Mesodermal cell (in vitro differentiated cells): ENCODE measurements around the gene FLT3LG.

ENCODE experiments used
- H3K27ac ChIP-seq: 2 replicates; pipeline ENCODE4 v1.7.0; 2013; ENCODE audit warnings: mild to moderate bottlenecking, low read depth, low read length, moderate library complexity; ENCODE audit not compliant: severe bottlenecking
- H3K36me3 ChIP-seq: 2 replicates; pipeline ENCODE4 v1.7.1; 2013; ENCODE audit warnings: mild to moderate bottlenecking, low read length, moderate library complexity; ENCODE audit not compliant: control insufficient read depth, insufficient read depth
- H3K4me1 ChIP-seq: one replicate; pipeline ENCODE4 v1.7.1; 2013; ENCODE audit warnings: mild to moderate bottlenecking, low read length; ENCODE audit not compliant: insufficient read depth, control insufficient read depth, poor library complexity, severe bottlenecking
- H3K4me3 ChIP-seq: 2 replicates; pipeline ENCODE4 v1.7.0; 2013; ENCODE audit warnings: low read length, control low read depth, mild to moderate bottlenecking; ENCODE audit not compliant: insufficient read depth, poor library complexity, severe bottlenecking; ENCODE audit errors: extremely low read depth
- H3K9me3 ChIP-seq: 2 replicates; pipeline ENCODE4 v1.7.1; 2013; ENCODE audit warnings: mild to moderate bottlenecking, low read length, moderate library complexity; ENCODE audit not compliant: control insufficient read depth
- WGBS, 2 experiments: methylation state at CpG; one replicate each; pipeline ENCODE4 v1.1.5; 2013; ENCODE audit warnings: missing lambda C conversion rate in 2 of 2; ENCODE audit not compliant: insufficient coverage in 2 of 2; 5-methylcytosine and 5-hydroxymethylcytosine counted together

Gene FLT3LG

GRCh38 chr19:49502866-49503581 lies 29.0 kb downstream of the FLT3LG start:
- H3K27ac ChIP-seq: no peak overlapping the region

GRCh38 chr19:49503582-49503962 lies 29.6 kb downstream of the FLT3LG start:
- Histone ChIP-seq H3K36me3 (peaks cover 19% of the 10 kb centered on the region), H3K27ac (no peak overlapping the region), H3K4me3 (no peak overlapping the region), H3K4me1 (peaks cover 11% of the 10 kb centered on the region), H3K9me3 (no peaks in the 10 kb centered on the region)
- 85 to 91% methylated on average over 5 to 6 of the region's 9 CpGs for WGBS, 2 experiments

More at GRCh38 chr19:49502866-49503581, 29.0 kb downstream of the FLT3LG start:
- peaks cover 16% of the 10 kb centered on the region for H3K4me1 ChIP-seq
- H3K36me3 ChIP-seq: peaks cover 24% of the 10 kb centered on the region
- 74 to 79% methylated on average over 12 to 14 of the region's 14 CpGs for WGBS, 2 experiments
- H3K4me3 ChIP-seq: no peak overlapping the region
- no peaks in the 10 kb centered on the region for H3K9me3 ChIP-seq

DNA sequence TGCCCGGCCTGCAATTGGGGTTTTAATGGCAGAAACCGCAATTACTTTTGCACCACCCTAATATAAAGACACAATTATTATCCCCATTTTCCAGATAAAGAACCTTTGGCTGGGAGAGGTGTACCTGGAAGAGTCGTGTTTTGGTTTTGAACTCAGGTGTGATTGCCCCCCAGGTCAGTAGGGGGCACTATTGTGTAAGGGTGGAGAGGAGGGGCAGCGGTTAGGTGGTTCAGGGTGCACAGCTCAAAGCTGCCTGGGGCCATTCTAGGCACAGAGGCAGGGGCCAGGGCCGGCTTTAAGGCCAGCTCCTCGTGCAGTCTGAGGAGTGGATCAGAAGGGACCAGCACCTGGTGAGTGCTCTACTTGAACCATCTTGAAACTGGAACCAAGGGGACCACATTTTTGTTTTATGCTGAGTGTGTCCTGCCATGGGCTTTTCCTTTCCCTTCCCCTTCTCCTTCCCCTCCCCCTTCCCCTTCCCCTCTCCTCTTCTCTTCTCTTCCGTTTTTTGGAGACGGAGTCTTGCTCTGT lies 32.6 kb downstream of the FLT3LG start:
- WGBS, 2 experiments: 29 to 30% methylated on average over 6 to 7 of the region's 8 CpGs
- H3K9me3 ChIP-seq: no peaks in the 10 kb centered on the region
- H3K27ac ChIP-seq: no peak overlapping the region
- peaks cover 1% of the 10 kb centered on the region for H3K4me1 ChIP-seq
- H3K4me3 ChIP-seq: no peak overlapping the region
- no peaks in the 10 kb centered on the region for H3K36me3 ChIP-seq

GRCh38 chr19:49507803-49508494 lies 33.9 kb downstream of the FLT3LG start:
- 95% methylated on average over 10 of the region's 12 CpGs for WGBS, 2 experiments
- Histone ChIP-seq H3K36me3 (no peaks in the 10 kb centered on the region), H3K27ac (no peak overlapping the region), H3K4me3 (no peak overlapping the region), H3K9me3 (no peaks in the 10 kb centered on the region), H3K4me1 (peaks cover 7% of the 10 kb centered on the region)

- H3K4me3 ChIP-seq: peak overlapping the region; percentile 68
- H3K36me3 ChIP-seq: peaks cover 3% of the 10 kb centered on the region
- no peaks in the 10 kb centered on the region for H3K9me3 ChIP-seq
- peaks cover 7% of the 10 kb centered on the region for H3K4me1 ChIP-seq
- 1 to 3% methylated on average over 18 to 34 of the region's 50 CpGs for WGBS, 2 experiments
- H3K27ac ChIP-seq: peak overlapping the region; percentile 75
Observed at GRCh38 chr19:49512970-49513745, 39.1 kb downstream of the FLT3LG start.

DNA sequence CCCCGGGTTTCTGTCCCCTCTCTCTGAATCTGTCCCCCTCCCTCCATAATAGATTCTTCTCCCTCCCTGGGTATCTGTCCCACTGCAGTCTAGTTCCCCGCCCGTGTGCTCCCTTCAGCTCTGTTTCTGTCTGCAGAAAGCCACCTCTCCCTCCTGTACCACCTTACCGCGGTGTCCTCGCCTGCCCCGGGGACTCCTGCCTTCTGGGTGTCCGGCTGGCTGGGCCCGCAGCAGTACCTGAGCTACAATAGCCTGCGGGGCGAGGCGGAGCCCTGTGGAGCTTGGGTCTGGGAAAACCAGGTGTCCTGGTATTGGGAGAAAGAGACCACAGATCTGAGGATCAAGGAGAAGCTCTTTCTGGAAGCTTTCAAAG lies 39.7 kb downstream of the FLT3LG start:
- no peaks in the 10 kb centered on the region for H3K9me3 ChIP-seq
- peaks cover 3% of the 10 kb centered on the region for H3K36me3 ChIP-seq
- peak overlapping the region; percentile 68 for H3K4me3 ChIP-seq
- WGBS, 2 experiments: 61 to 71% methylated on average over 6 to 11 of the region's 12 CpGs
- peaks cover 7% of the 10 kb centered on the region for H3K4me1 ChIP-seq
- H3K27ac ChIP-seq: no peak overlapping the region

- 88 to 91% methylated on average over 16 to 21 of the region's 21 CpGs for WGBS, 2 experiments
- peaks cover 7% of the 10 kb centered on the region for H3K4me1 ChIP-seq
- no peak overlapping the region for H3K4me3 ChIP-seq
- H3K36me3 ChIP-seq: peaks cover 3% of the 10 kb centered on the region
- H3K9me3 ChIP-seq: no peaks in the 10 kb centered on the region
- no peak overlapping the region for H3K27ac ChIP-seq
Observed at GRCh38 chr19:49514151-49514550, 40.1 kb downstream of the FLT3LG start.

DNA sequence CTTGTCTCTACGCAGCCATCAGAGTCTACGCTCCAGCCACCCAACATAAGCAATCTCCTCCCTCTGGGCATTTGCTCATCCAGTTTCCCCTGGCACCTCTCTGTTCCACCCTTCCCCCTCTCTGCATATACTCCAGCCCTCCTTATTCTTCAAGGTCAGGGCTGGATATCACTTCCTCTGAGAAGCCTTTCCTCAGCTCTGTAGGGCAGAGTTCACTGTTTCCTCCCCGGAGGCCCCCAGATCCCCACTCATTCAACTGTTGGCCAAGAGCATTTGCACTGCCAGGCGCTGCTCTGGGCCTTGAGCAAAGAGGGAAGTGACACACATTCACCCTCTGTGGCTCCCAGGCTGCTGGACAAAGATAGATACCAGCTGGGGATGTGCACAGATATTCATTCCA lies 41.8 kb downstream of the FLT3LG start:
- no peaks in the 10 kb centered on the region for H3K9me3 ChIP-seq
- H3K36me3 ChIP-seq: peaks cover 5% of the 10 kb centered on the region
- no peak overlapping the region for H3K27ac ChIP-seq
- no peak overlapping the region for H3K4me3 ChIP-seq
- WGBS, 2 experiments: 95 to 100% methylated on average over 3 to 4 of the region's 4 CpGs
- H3K4me1 ChIP-seq: peaks cover 7% of the 10 kb centered on the region

DNA sequence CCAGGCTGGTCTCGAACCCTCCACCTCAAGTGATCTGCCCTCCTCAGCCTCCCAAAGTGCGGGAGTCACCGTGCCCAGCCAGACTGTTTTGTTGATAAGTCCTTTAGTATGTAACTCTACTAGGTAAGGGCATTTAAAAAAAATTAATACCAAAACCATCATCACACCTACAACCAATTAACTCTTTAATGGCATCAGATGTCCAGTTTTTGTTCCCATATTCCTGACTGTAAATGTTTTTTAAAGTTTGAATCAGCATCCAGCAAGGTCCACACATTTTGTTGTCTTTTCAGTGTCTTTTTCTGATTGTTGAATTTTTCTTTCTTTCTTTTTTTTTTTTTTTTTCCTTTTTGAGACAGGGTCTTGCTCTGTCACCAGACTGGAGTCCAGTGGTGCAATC lies 44.0 kb downstream of the FLT3LG start:
- WGBS, 2 experiments: no CpG with 5 or more reads among the region's 3 CpGs
- peaks cover 5% of the 10 kb centered on the region for H3K36me3 ChIP-seq
- H3K27ac ChIP-seq: no peak overlapping the region
- no peaks in the 10 kb centered on the region for H3K4me1 ChIP-seq
- H3K9me3 ChIP-seq: no peaks in the 10 kb centered on the region
- no peak overlapping the region for H3K4me3 ChIP-seq

DNA sequence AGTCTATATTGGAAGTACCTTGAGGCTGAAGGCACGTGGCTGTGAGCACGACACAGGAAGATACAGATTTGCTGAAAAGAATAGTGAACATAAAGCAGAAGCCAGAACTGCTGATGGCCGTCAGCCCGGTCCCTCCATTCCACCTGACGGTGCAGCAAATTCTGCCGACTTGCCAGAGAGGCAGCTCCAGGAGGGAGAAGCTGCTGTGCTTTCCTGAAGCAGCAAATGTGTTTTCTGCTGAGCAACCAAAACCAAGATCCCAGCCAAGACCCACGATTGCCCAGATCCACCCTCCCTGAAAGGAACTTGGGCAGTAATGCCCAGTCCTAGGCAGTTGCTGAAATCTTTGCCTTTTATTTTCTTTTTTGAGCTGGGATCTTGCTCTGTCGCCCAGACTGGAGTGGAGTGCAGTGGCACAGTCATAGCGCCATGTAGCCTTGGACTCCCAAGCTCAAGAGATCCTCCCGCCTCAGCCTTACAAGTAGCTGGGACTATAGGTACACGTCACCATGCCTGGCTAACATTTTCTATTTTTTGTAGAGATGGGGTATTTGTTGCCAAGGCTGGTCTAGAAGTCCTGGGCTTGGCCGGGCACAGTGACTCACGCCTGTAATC lies 46.8 kb downstream of the FLT3LG start:
- H3K27ac ChIP-seq: no peak overlapping the region
- peaks cover 5% of the 10 kb centered on the region for H3K36me3 ChIP-seq
- 93 to 95% methylated on average over 10 to 12 of the region's 13 CpGs for WGBS, 2 experiments
- no peak overlapping the region for H3K4me3 ChIP-seq
- H3K4me1 ChIP-seq: no peaks in the 10 kb centered on the region
- no peaks in the 10 kb centered on the region for H3K9me3 ChIP-seq
